Neutrophil (primary cell): Measurements from ENCODE around the gene NDUFB3.
A peak's percentile ranks its signal among the peaks of the same experiment; 100 is the strongest.

Experiments
- H3K27ac ChIP-seq: fragments of 200-600 bp; sonication (generic); 2 replicates; pipeline ENCODE4 v1.5.1; 2016; ENCODE audit warnings: mild to moderate bottlenecking, moderate library complexity
- H3K27me3 ChIP-seq: fragments of 200-600 bp; sonication (generic); 2 replicates; pipeline ENCODE4 v1.6.0; 2016; ENCODE audit warnings: mild to moderate bottlenecking
- H3K36me3 ChIP-seq: fragments of 200-600 bp; sonication (generic); 2 replicates; pipeline ENCODE4 v1.5.1; 2017
- H3K4me1 ChIP-seq, 2 experiments: fragments of 200-600 bp in 1 of 2; sonication (generic) in 1 of 2; 1 replicate in 1 of 2; 2 replicates in 1 of 2; pipeline versions ENCODE4 v1.5.1 to v1.6.1; 2013 to 2016; ENCODE audit warnings: low read depth in 1 of 2, low read length in 1 of 2, mild to moderate bottlenecking in 1 of 2, moderate library complexity in 1 of 2; ENCODE audit not compliant: control insufficient read depth in 1 of 2, insufficient read depth in 1 of 2
- H3K4me3 ChIP-seq, 2 experiments: fragments of 200-600 bp in 1 of 2; sonication (generic) in 1 of 2; 1 replicate in 1 of 2; 2 replicates in 1 of 2; pipeline ENCODE4 v1.5.1; 2013 to 2016; ENCODE audit warnings: low read depth in 1 of 2, low read length in 1 of 2, mild to moderate bottlenecking in 1 of 2, moderate library complexity in 1 of 2
- H3K9me3 ChIP-seq: fragments of 200-600 bp; sonication (generic); 2 replicates; pipeline ENCODE4 v1.5.1; 2016
- CTCF ChIP-seq: fragments of 200-600 bp; sonication (generic); IDR thresholded peaks from 2 replicates; pipeline ENCODE4 v1.5.1; 2016; ENCODE audit warnings: antibody characterized with exemption

Gene NDUFB3

GRCh38 chr2:201046881-201047280 lies 24.9 kb upstream of the NDUFB3 start:
- no peak overlapping the region for H3K4me3 ChIP-seq
- no peak for TF ChIP-seq CTCF
- H3K4me1 ChIP-seq: peaks cover 4 to 10% of the 10 kb centered on the region in 2 experiments
- H3K36me3 ChIP-seq: peaks cover 39% of the 10 kb centered on the region
- no peaks in the 10 kb centered on the region for H3K9me3 ChIP-seq
- H3K27ac ChIP-seq: no peak overlapping the region
- H3K27me3 ChIP-seq: no peaks in the 10 kb centered on the region

GRCh38 chr2:201049455-201049854 lies 22.3 kb upstream of the NDUFB3 start:
- no peak overlapping the region for H3K4me3 ChIP-seq
- H3K27ac ChIP-seq: no peak overlapping the region
- H3K27me3 ChIP-seq: no peaks in the 10 kb centered on the region
- TF ChIP-seq CTCF: no peak
- H3K36me3 ChIP-seq: peaks cover 29% of the 10 kb centered on the region
- H3K9me3 ChIP-seq: no peaks in the 10 kb centered on the region
- peaks cover 21 to 27% of the 10 kb centered on the region in 2 experiments for H3K4me1 ChIP-seq

- Histone ChIP-seq H3K36me3 (peaks cover 30% of the 10 kb centered on the region), H3K4me3 (no peak overlapping the region), H3K4me1 (peaks cover 61% of the 10 kb centered on the region in 2 experiments), H3K27me3 (no peaks in the 10 kb centered on the region), H3K9me3 (no peaks in the 10 kb centered on the region), H3K27ac (peak overlapping the region; percentile 68)
- no peak for TF ChIP-seq CTCF
These were observed 14.7 kb upstream of the NDUFB3 start for GRCh38 chr2:201057087-201057521.

GRCh38 chr2:201057715-201058248 lies 14.0 kb upstream of the NDUFB3 start:
- Histone ChIP-seq H3K4me1 (peaks cover 54 to 55% of the 10 kb centered on the region in 2 experiments), H3K27ac (peak overlapping the region; percentile 68)
- no peak for TF ChIP-seq CTCF

GRCh38 chr2:201058914-201059313 lies 12.9 kb upstream of the NDUFB3 start:
- no peak overlapping the region for H3K4me3 ChIP-seq
- peaks cover 45 to 47% of the 10 kb centered on the region in 2 experiments for H3K4me1 ChIP-seq
- peak overlapping the region; percentile 68 for H3K27ac ChIP-seq
- no peaks in the 10 kb centered on the region for H3K27me3 ChIP-seq
- TF ChIP-seq CTCF: no peak
- peaks cover 22% of the 10 kb centered on the region for H3K36me3 ChIP-seq
- no peaks in the 10 kb centered on the region for H3K9me3 ChIP-seq

More at GRCh38 chr2:201057715-201058248, 14.0 kb upstream of the NDUFB3 start:
- Histone ChIP-seq H3K36me3 (peaks cover 30% of the 10 kb centered on the region), H3K27me3 (no peaks in the 10 kb centered on the region), H3K9me3 (no peaks in the 10 kb centered on the region), H3K4me3 (no peak overlapping the region)
